SK-N-SH (cell line): ENCODE results near the gene P3H3. TPM values are rescaled to one million over a fixed set of nuclear protein-coding genes. Genes with fewer than 3 reads are reported as not detected.

Experiments used
- CTCF ChIA-PET: fragments of 300-600, 350-600 bp; formaldehyde crosslinking; extraction: SDS; loops from one replicate; lab custom pipeline; 2021; lab: Yijun Ruan, JAX
- POLR2A ChIA-PET: fragments of 350-600 bp; sonication (Branson Sonifier 250); formaldehyde crosslinking; extraction: SDS; loops from one replicate; lab custom pipeline; 2020; ENCODE audit warnings: antibody characterized with exemption, inconsistent platforms; lab: Yijun Ruan, JAX
- DNase-seq: peaks from one replicate; pipeline ENCODE4 v3.0.0; 2012
- H2AFZ ChIP-seq: fragments of 200-600 bp; sonication (generic); 2 replicates; pipeline ENCODE4 v1.8.1; 2016; ENCODE audit warnings: antibody characterized with exemption, mild to moderate bottlenecking, low read depth
- H3F3A ChIP-seq: fragments of 200-600 bp; sonication (generic); replicated peaks from 2 replicates; pipeline ENCODE3; 2016; ENCODE audit warnings: antibody characterized with exemption, mild to moderate bottlenecking; ENCODE audit not compliant: insufficient read depth
- H3K27ac ChIP-seq, 2 experiments: fragments of 200-500 bp in 1 of 2; fragments of 200-600 bp in 1 of 2; sonication (Bioruptor generic) in 1 of 2; sonication (generic), shearing (Covaris generic) in 1 of 2; 2 replicates each; pipeline versions ENCODE4 v1.5.1 to v1.6.1; 2014 to 2016; ENCODE audit warnings: low read depth in 2 of 2, inconsistent platforms in 1 of 2, low read length in 1 of 2, mild to moderate bottlenecking in 1 of 2, mixed read lengths in 1 of 2
- H3K27me3 ChIP-seq: fragments of 200-600 bp; sonication (generic), shearing (Covaris generic); 2 replicates; pipeline ENCODE4 v1.6.1; 2016; ENCODE audit warnings: mixed run types; ENCODE audit not compliant: insufficient read depth
- H3K36me3 ChIP-seq, 2 experiments: fragments of 200-500 bp in 1 of 2; fragments of 200-600 bp in 1 of 2; sonication (Bioruptor generic) in 1 of 2; sonication (generic) in 1 of 2; replicated peaks in 1 of 2; 2 replicates each; pipeline versions ENCODE3 to v1.5.1; 2014 to 2016; ENCODE audit warnings: low read length in 1 of 2, mild to moderate bottlenecking in 1 of 2; ENCODE audit not compliant: insufficient read depth in 2 of 2, control insufficient read depth in 1 of 2
- H3K4me1 ChIP-seq, 2 experiments: fragments of 200-500 bp in 1 of 2; fragments of 200-600 bp in 1 of 2; sonication (Bioruptor generic) in 1 of 2; sonication (generic), shearing (Covaris generic) in 1 of 2; 2 replicates each; pipeline versions ENCODE4 v1.5.1 to v1.6.1; 2014 to 2016; ENCODE audit warnings: low read depth in 1 of 2, low read length in 1 of 2, mixed run types in 1 of 2; ENCODE audit not compliant: insufficient read depth in 2 of 2, control insufficient read depth in 1 of 2
- H3K4me2 ChIP-seq: fragments of 200-600 bp; sonication (generic), shearing (Covaris generic); 2 replicates; pipeline ENCODE4 v1.6.1; 2017; ENCODE audit warnings: mixed run types
- H3K4me3 ChIP-seq, 2 experiments: fragments of 200-500 bp in 1 of 2; fragments of 200-600 bp in 1 of 2; sonication (Bioruptor generic) in 1 of 2; sonication (generic), shearing (Covaris generic) in 1 of 2; 2 replicates each; pipeline versions ENCODE4 v1.5.1 to v1.8.1; 2014 to 2016; ENCODE audit warnings: low read depth in 2 of 2, inconsistent platforms in 1 of 2, low read length in 1 of 2, mild to moderate bottlenecking in 1 of 2, mixed read lengths in 1 of 2, moderate library complexity in 1 of 2
- H3K79me2 ChIP-seq: fragments of 200-600 bp; sonication (generic); 2 replicates; pipeline ENCODE4 v1.8.1; 2017; ENCODE audit warnings: mild to moderate bottlenecking; ENCODE audit not compliant: insufficient read depth
- H3K9ac ChIP-seq: fragments of 200-600 bp; sonication (generic); 2 replicates; pipeline ENCODE4 v1.6.1; 2017; ENCODE audit warnings: mixed run types
- H3K9me2 ChIP-seq: fragments of 200-600 bp; sonication (generic); 2 replicates; pipeline ENCODE4 v1.6.1; 2017; ENCODE audit warnings: mixed run types
- H3K9me3 ChIP-seq: fragments of 200-600 bp; sonication (generic); 2 replicates; pipeline ENCODE4 v1.6.1; 2017; ENCODE audit warnings: mixed run types, mild to moderate bottlenecking, moderate library complexity
- H4K20me1 ChIP-seq: fragments of 200-600 bp; sonication (generic); 2 replicates; pipeline ENCODE4 v1.6.1; 2017; ENCODE audit warnings: mild to moderate bottlenecking, mixed run types; ENCODE audit not compliant: insufficient read depth
- CHD2 ChIP-seq: fragments of 150-350 bp; IDR thresholded peaks from 2 replicates; pipeline ENCODE4 v1.6.1; 2018; ENCODE audit warnings: low read length; ENCODE audit not compliant: partially characterized antibody
- CTCF ChIP-seq: fragments of 200-600 bp; sonication (generic); IDR thresholded peaks from 2 replicates; pipeline ENCODE4 v1.6.1; 2017; ENCODE audit warnings: antibody characterized with exemption, mild to moderate bottlenecking, moderate library complexity
- EZH2phosphoT487 ChIP-seq: fragments of 200-600 bp; sonication (generic); IDR thresholded peaks from 2 replicates; pipeline ENCODE4 v1.6.1; 2017; ENCODE audit warnings: low read depth, mixed run types, mild to moderate bottlenecking, antibody characterized with exemption, moderate library complexity, borderline replicate concordance
- GATA2 ChIP-seq: sonication (generic); formaldehyde crosslinking; IDR thresholded peaks from 2 replicates; pipeline ENCODE4 v1.5.0; 2020; ENCODE audit warnings: mild to moderate bottlenecking, missing genetic modification reagents
- MAX ChIP-seq: IDR thresholded peaks from 2 replicates; pipeline ENCODE4 v1.4.0; 2012; ENCODE audit warnings: low read depth
- NRF1 ChIP-seq: IDR thresholded peaks from 2 replicates; pipeline ENCODE4 v1.6.1; 2012; ENCODE audit warnings: low read depth, mild to moderate bottlenecking, low read length
- POLR2AphosphoS5 ChIP-seq: IDR thresholded peaks from 2 replicates; pipeline ENCODE4 v1.6.1; 2012; ENCODE audit warnings: low read depth, low read length
- RAD21 ChIP-seq: IDR thresholded peaks from 2 replicates; pipeline ENCODE4 v1.6.1; 2012; ENCODE audit warnings: mild to moderate bottlenecking, low read length
- RCOR1 ChIP-seq: fragments of 150-350 bp; IDR thresholded peaks from 2 replicates; pipeline ENCODE4 v1.6.1; 2017; ENCODE audit warnings: antibody characterized with exemption, low read length
- REST ChIP-seq: IDR thresholded peaks from 2 replicates; pipeline ENCODE4 v1.6.1; 2012; ENCODE audit warnings: mild to moderate bottlenecking, low read depth, low read length, moderate library complexity
- RXRA ChIP-seq: IDR thresholded peaks from 2 replicates; pipeline ENCODE4 v1.4.0; 2012; ENCODE audit warnings: low read depth, mild to moderate bottlenecking, borderline replicate concordance
- TAF1 ChIP-seq: IDR thresholded peaks from 2 replicates; pipeline ENCODE4 v1.6.1; 2012; ENCODE audit warnings: low read depth, mild to moderate bottlenecking, low read length, moderate library complexity, borderline replicate concordance
- TEAD4 ChIP-seq: IDR thresholded peaks from 2 replicates; pipeline ENCODE4 v1.4.0; 2012; ENCODE audit warnings: mild to moderate bottlenecking, borderline replicate concordance; ENCODE audit not compliant: insufficient read depth
- ZBTB33 ChIP-seq: IDR thresholded peaks from 2 replicates; pipeline ENCODE4 v1.4.0; 2012; ENCODE audit warnings: low read depth, borderline replicate concordance
- WGBS: methylation state at CpG from one replicate; pipeline ENCODE4 v1.1.6; 2017; ENCODE audit warnings: low lambda C conversion rate; 5-methylcytosine and 5-hydroxymethylcytosine counted together
- polyA plus RNA-seq, 3 experiments: library from polyadenylated mRNA; depleted of rRNA; stranded (reverse); fragments of >200 nt; gene quantifications; 2 replicates each; pipeline ENCODE4 v1.2.3, GENCODE V29; 2012
- TF ChIP-seq, protein P1 (sequence below): fragments of 150-350 bp; IDR thresholded peaks from 2 replicates; pipeline ENCODE4 v1.6.1; 2017; ENCODE audit warnings: antibody characterized with exemption, low read length, low read depth, borderline replicate concordance

Gene P3H3
- polyA plus RNA-seq, 1 of the 3 experiments (the other 2 are of a cell fraction) = 74.6 TPM

DNA sequence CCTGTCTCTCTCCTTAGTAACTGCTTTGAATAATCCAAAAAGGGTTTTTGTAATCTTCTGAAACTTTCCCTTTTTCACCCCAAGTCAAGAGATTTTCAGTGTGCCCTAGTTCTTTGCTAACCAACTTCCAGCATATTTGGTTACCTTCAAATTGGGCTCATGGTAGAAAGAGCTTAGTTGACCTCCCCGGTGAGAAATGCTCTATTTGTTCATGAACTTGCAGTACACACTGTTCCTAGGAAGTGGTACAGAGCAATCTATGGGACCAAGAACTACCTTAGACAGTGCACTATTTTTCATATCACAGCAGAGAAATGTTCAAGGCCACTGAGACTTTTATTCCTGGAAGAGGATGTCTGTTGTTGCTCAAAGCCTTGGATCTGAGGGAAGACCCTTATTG lies 25.4 kb downstream of the P3H3 start:
- H3K27ac ChIP-seq = peak overlapping the region; percentile 73 to 81
- no peak overlapping the region for H2AFZ ChIP-seq
- peaks cover 7 to 17% of the 10 kb centered on the region in 2 experiments for H3K4me1 ChIP-seq
- H4K20me1 ChIP-seq = no peaks in the 10 kb centered on the region; the same call in 1 of the 2 replicates
- 41% methylated on average over 1 of the region's 1 CpG for WGBS
- H3K9me2 ChIP-seq = no peaks in the 10 kb centered on the region
- peaks cover 57% of the 10 kb centered on the region for H3K79me2 ChIP-seq
- peaks cover 18% of the 10 kb centered on the region for H3F3A ChIP-seq
- POLR2A ChIA-PET = interaction anchor here (0.6 to 3.4 kb wide), 12 partner anchors 12 to 361 kb away, joined by 3 to 57 read pairs (median 8); partner anchors contain the start of genes C12orf57, MRPL51, P3H3 and PTMS
- TF ChIP-seq GATA2 (CRISPR knock-in tag) (no peak), MAX (no peak), TEAD4 (no peak), CTCF (no peak), RXRA (no peak), EZH2phosphoT487 (no peak), POLR2AphosphoS5 (no peak), TAF1 (no peak), NRF1 (no peak), RCOR1 (no peak), CHD2 (no peak)
- TF ChIP-seq, all 33 proteins: peak for 0
- DNase-seq = no peak
- Histone ChIP-seq H3K4me3 (peak overlapping the region; percentile 70 to 76; a peak in 3 of 4 replicates), H3K4me2 (peak overlapping the region; percentile 96), H3K9me3 (no peaks in the 10 kb centered on the region), H3K27me3 (no peaks in the 10 kb centered on the region), H3K9ac (peak overlapping the region; percentile 65), H3K36me3 (peaks cover 23 to 49% of the 10 kb centered on the region in 2 experiments)
- CTCF ChIA-PET = interaction anchor here (0.9 to 19.4 kb wide), 7 partner anchors 14 to 119 kb away, joined by 3 to 225 read pairs (median 11); partner anchors contain the start of genes MLF2, P3H3, PTMS and SPSB2

DNA sequence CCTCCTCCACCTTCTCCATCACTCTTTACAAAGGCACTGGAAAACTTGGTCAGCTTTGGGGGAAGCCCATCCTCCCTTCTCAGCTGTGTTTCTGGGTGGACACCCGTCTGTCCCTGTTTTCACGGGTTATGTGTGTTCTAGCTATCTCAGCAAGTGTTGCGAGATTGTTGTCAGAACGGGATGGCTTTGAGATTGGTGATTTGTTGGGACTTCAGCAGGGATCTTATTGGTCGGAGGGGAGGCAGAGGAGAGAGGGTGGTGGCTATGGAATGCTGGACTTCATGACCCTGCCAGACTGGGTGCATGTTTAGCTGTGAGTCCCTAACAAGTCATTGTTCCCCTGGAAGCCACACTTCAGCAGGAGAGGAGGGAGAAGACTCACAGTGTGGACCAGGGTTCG lies 25.8 kb downstream of the P3H3 start:
- peak overlapping the region in 1 of 2 experiments; percentile 70; a peak in 1 of 4 replicates for H3K4me3 ChIP-seq
- H3K79me2 ChIP-seq = peaks cover 53% of the 10 kb centered on the region
- H3K4me1 ChIP-seq = peaks cover 7 to 17% of the 10 kb centered on the region in 2 experiments
- H3K9ac ChIP-seq = peak overlapping the region; percentile 65; the same call in 1 of the 2 replicates
- TF ChIP-seq REST (no peak), ZBTB33 (no peak), RAD21 (no peak)
- TF ChIP-seq, protein P1, sequence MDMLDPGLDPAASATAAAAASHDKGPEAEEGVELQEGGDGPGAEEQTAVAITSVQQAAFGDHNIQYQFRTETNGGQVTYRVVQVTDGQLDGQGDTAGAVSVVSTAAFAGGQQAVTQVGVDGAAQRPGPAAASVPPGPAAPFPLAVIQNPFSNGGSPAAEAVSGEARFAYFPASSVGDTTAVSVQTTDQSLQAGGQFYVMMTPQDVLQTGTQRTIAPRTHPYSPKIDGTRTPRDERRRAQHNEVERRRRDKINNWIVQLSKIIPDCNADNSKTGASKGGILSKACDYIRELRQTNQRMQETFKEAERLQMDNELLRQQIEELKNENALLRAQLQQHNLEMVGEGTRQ = no peak
- ChIA-PET CTCF (interaction anchor here (1.8 to 19.4 kb wide), 5 partner anchors 14 to 101 kb away, joined by 5 to 225 read pairs (median 19); partner anchors contain the start of genes MLF2, P3H3, PTMS and SPSB2), POLR2A (interaction anchor here (0.6 to 3.4 kb wide), 2 partner anchors 15 to 137 kb away, joined by 3 to 19 read pairs; no protein-coding TSS in a partner anchor)
- no peaks in the 10 kb centered on the region; the same call in 1 of the 2 replicates for H4K20me1 ChIP-seq
- no peaks in the 10 kb centered on the region for H3K9me3 ChIP-seq
- peak overlapping the region in 1 of 2 experiments; percentile 81; a peak in 2 of 4 replicates for H3K27ac ChIP-seq
- H3K9me2 ChIP-seq = no peaks in the 10 kb centered on the region
- no peak for DNase-seq
- WGBS = 86% methylated on average over 6 of the region's 6 CpGs
- H3K36me3 ChIP-seq = peaks cover 23 to 48% of the 10 kb centered on the region in 2 experiments
- H3F3A ChIP-seq = peaks cover 18% of the 10 kb centered on the region
- no peaks in the 10 kb centered on the region for H3K27me3 ChIP-seq
- peak overlapping the region; percentile 96 for H3K4me2 ChIP-seq
- no peak overlapping the region for H2AFZ ChIP-seq
